K562 (cell line): ENCODE results near the gene NUAK2. TPM values are rescaled to one million over a fixed set of nuclear protein-coding genes. Genes with fewer than 3 reads are reported as not detected.
A peak's percentile ranks its signal among the peaks of the same experiment; 100 is the strongest.

ENCODE experiments used
- ATAC-seq: fragments of 200-7000 bp; cut with Tn5 transposase; 3 replicates; pipeline ENCODE4 v1.9.1; 2020; ENCODE audit warnings: moderate library complexity
- BruUV-seq: library from RNA; stranded (reverse); fragments of 400-500 nt; replicated peaks from 2 replicates; lab custom pipeline; 2021; lab: Mats Ljungman, UMichigan
- CTCF ChIA-PET: fragments of 300-600 bp; formaldehyde crosslinking; extraction: SDS; loops from one replicate; lab custom pipeline; 2021; ENCODE audit warnings: low intra/inter-chr PET ratio; lab: Yijun Ruan, JAX
- POLR2A ChIA-PET: fragments of 300-600, 350-650 bp; sonication (Branson Sonifier 250); formaldehyde crosslinking; extraction: SDS; loops from one replicate; lab custom pipeline; 2021; ENCODE audit warnings: antibody characterized with exemption, inconsistent platforms; lab: Yijun Ruan, JAX
- DNase-seq, 4 experiments: peaks; one replicate each; pipeline versions ENCODE4 v3.0.0 to v3.0.0-alpha.2; 2011 to 2018; ENCODE audit warnings: low spot score in 3 of 4, mixed read lengths in 3 of 4; ENCODE audit errors: extremely low read depth in 1 of 4
- FAIRE-seq: peaks from 2 replicates; lab custom pipeline; 2011; peaks lifted over from hg19 to GRCh38; lab: Jason Lieb, UNC
- H2AFZ ChIP-seq: 2 replicates; pipeline ENCODE4 v1.6.0; 2011; ENCODE audit warnings: low read depth, low read length, control low read depth, inconsistent platforms
- H3K27ac ChIP-seq: fragments of 200-600 bp; 3 replicates; pipeline ENCODE4 v1.8.0; 2011; ENCODE audit warnings: low read depth, mild to moderate bottlenecking, control low read depth, inconsistent platforms, low read length, moderate library complexity, mixed read lengths; ENCODE audit errors: extremely low read depth
- H3K27me3 ChIP-seq, 2 experiments: fragments of 300-600 bp in 1 of 2; 2 replicates in 1 of 2; 3 replicates in 1 of 2; pipeline versions ENCODE4 v1.6.0 to v1.8.0; 2011; ENCODE audit warnings: inconsistent platforms in 2 of 2, low read length in 2 of 2, mild to moderate bottlenecking in 1 of 2, mixed read lengths in 1 of 2, moderate library complexity in 1 of 2; ENCODE audit not compliant: control insufficient read depth in 2 of 2, insufficient read depth in 2 of 2
- H3K36me3 ChIP-seq: fragments of 300-600 bp; 3 replicates; pipeline ENCODE4 v1.8.0; 2011; ENCODE audit warnings: mild to moderate bottlenecking, low read length, inconsistent platforms; ENCODE audit not compliant: control insufficient read depth, insufficient read depth
- H3K4me1 ChIP-seq, 2 experiments: fragments of 200-600 bp in 1 of 2; replicated peaks in 1 of 2; 2 replicates in 1 of 2; 3 replicates in 1 of 2; pipeline versions ENCODE4 v1.5.1 to v1.8.0; 2011; ENCODE audit warnings: inconsistent platforms in 2 of 2, low read length in 2 of 2, mild to moderate bottlenecking in 1 of 2, mixed read lengths in 1 of 2, moderate library complexity in 1 of 2; ENCODE audit not compliant: control insufficient read depth in 2 of 2, insufficient read depth in 2 of 2
- H3K4me2 ChIP-seq: 2 replicates; pipeline ENCODE4 v1.6.1; 2011; ENCODE audit warnings: low read length, control low read depth, inconsistent platforms, mixed read lengths; ENCODE audit not compliant: insufficient read depth
- H3K4me3 ChIP-seq: fragments of 200-600 bp; sonication (generic), shearing (Covaris generic); 2 replicates; pipeline ENCODE4 v1.5.1; 2016; ENCODE audit warnings: control low read depth, inconsistent platforms
- H3K79me2 ChIP-seq: fragments of 200-600 bp; 3 replicates; pipeline ENCODE4 v1.8.0; 2011; ENCODE audit warnings: low read length, inconsistent platforms; ENCODE audit not compliant: control insufficient read depth, insufficient read depth
- H3K9ac ChIP-seq, 2 experiments: 2 replicates each; pipeline versions ENCODE4 v1.6.0 to v1.6.1; 2011; ENCODE audit warnings: low read depth in 2 of 2, low read length in 2 of 2, control low read depth in 1 of 2, inconsistent platforms in 1 of 2, mild to moderate bottlenecking in 1 of 2, mixed read lengths in 1 of 2; ENCODE audit not compliant: insufficient read depth in 1 of 2
- H3K9me1 ChIP-seq: one replicate; pipeline ENCODE4 v1.6.0; 2011; ENCODE audit warnings: inconsistent platforms, mild to moderate bottlenecking, low read length, moderate library complexity; ENCODE audit not compliant: control insufficient read depth, insufficient read depth
- H3K9me3 ChIP-seq: replicated peaks from 2 replicates; pipeline ENCODE4 v1.5.1; 2011; ENCODE audit warnings: low read depth, low read length, inconsistent platforms; ENCODE audit not compliant: control insufficient read depth, insufficient read depth
- H4K20me1 ChIP-seq: replicated peaks from 2 replicates; pipeline ENCODE4 v1.6.1; 2011; ENCODE audit warnings: low read length, inconsistent platforms, mixed read lengths; ENCODE audit not compliant: control insufficient read depth, insufficient read depth
- ARID2 ChIP-seq: fragments of 450-650 bp; IDR thresholded peaks from 2 replicates; pipeline ENCODE4 v1.6.1; 2017; ENCODE audit warnings: antibody characterized with exemption, mild to moderate bottlenecking
- C11orf30 ChIP-seq: fragments of 450-650 bp; IDR thresholded peaks from 2 replicates; pipeline ENCODE4 v1.6.1; 2016; ENCODE audit warnings: low read depth, mild to moderate bottlenecking
- DLX4 ChIP-seq: fragments of 250-450 bp; sonication (Bioruptor Pico); IDR thresholded peaks from 2 replicates; pipeline ENCODE4 v1.6.1; 2021; ENCODE audit warnings: mild to moderate bottlenecking
- DNMT1 ChIP-seq: fragments of 450-650 bp; IDR thresholded peaks from 2 replicates; pipeline ENCODE4 v1.6.1; 2016; ENCODE audit warnings: antibody characterized with exemption, mild to moderate bottlenecking
- FOXK1 ChIP-seq: sonication (generic); formaldehyde crosslinking; IDR thresholded peaks from 2 replicates; pipeline ENCODE4 v1.8.0; 2022; ENCODE audit warnings: missing genetic modification reagents, mild to moderate bottlenecking, borderline replicate concordance
- HMG20A ChIP-seq: fragments of 450-650 bp; formaldehyde crosslinking; conservative IDR thresholded peaks from 2 replicates; pipeline ENCODE4 v1.4.0; 2020; ENCODE audit warnings: mild to moderate bottlenecking, mixed read lengths
- MAFF ChIP-seq: IDR thresholded peaks from 2 replicates; pipeline ENCODE4 v1.6.1; 2012; ENCODE audit warnings: low read length, improper control_type of control experiment
- MAFG ChIP-seq: fragments of 450-650 bp; conservative IDR thresholded peaks from 2 replicates; pipeline ENCODE4 v1.6.1; 2016; ENCODE audit warnings: missing genetic modification characterization, missing compliant biosample characterization
- MAFK ChIP-seq: IDR thresholded peaks from 2 replicates; pipeline ENCODE4 v1.6.1; 2011; ENCODE audit warnings: low read length, improper control_type of control experiment
- MCM5 ChIP-seq: fragments of 450-650 bp; IDR thresholded peaks from 2 replicates; pipeline ENCODE4 v1.6.1; 2016; ENCODE audit warnings: low read depth
- MED1 ChIP-seq: sonication (generic); formaldehyde crosslinking; IDR thresholded peaks from 2 replicates; pipeline ENCODE4 v1.8.1; 2023; ENCODE audit warnings: missing genetic modification reagents, borderline replicate concordance
- MTA2 ChIP-seq: fragments of 450-650 bp; IDR thresholded peaks from 2 replicates; pipeline ENCODE4 v1.6.1; 2016; ENCODE audit warnings: low read depth
- TFE3 ChIP-seq: fragments of 450-650 bp; formaldehyde crosslinking; IDR thresholded peaks from 2 replicates; pipeline ENCODE4 v1.4.0; 2020; ENCODE audit warnings: mild to moderate bottlenecking, mixed read lengths
- TOE1 ChIP-seq, 2 experiments: fragments of 450-650 bp in 1 of 2; sonication (generic) in 1 of 2; formaldehyde crosslinking in 1 of 2; IDR thresholded peaks; 2 replicates each; pipeline versions ENCODE4 v1.7.1 to v1.8.0; 2016 to 2022; ENCODE audit warnings: borderline replicate concordance in 2 of 2, mild to moderate bottlenecking in 2 of 2, antibody characterized with exemption in 1 of 2, inconsistent platforms in 1 of 2, low read depth in 1 of 2, missing genetic modification reagents in 1 of 2, moderate library complexity in 1 of 2
- ZNF644 ChIP-seq: fragments of 200-800 bp; sonication (Bioruptor generic); IDR thresholded peaks from 2 replicates; pipeline ENCODE4 v1.6.1; 2016; ENCODE audit warnings: low read depth, missing genetic modification characterization, missing compliant biosample characterization
- ZNF76 ChIP-seq: fragments of 250-450 bp; sonication (Bioruptor Pico); IDR thresholded peaks from 2 replicates; pipeline ENCODE4 v1.4.0; 2020; ENCODE audit warnings: mild to moderate bottlenecking, moderate library complexity, borderline replicate concordance
- WGBS: fragments of 100-300 bp; shearing (Covaris generic); methylation state at CpG from one replicate; pipeline ENCODE4 v1.1.6; 2016; ENCODE audit warnings: low coverage, mixed read lengths; ENCODE audit not compliant: insufficient coverage; ENCODE audit errors: missing lambda C conversion rate; 5-methylcytosine and 5-hydroxymethylcytosine counted together
- in situ Hi-C: fragments of 300-500 bp; cut with MboI; formaldehyde crosslinking; loops from 4 replicates; pipeline ENCODE4 v1.15.0; 2018; ENCODE audit warnings: inconsistent platforms, mixed read lengths
- intact Hi-C: fragments of 100-400 bp; cut with micrococcal nuclease; formaldehyde crosslinking; loops from 2 replicates; pipeline ENCODE4 v1.14.2; 2022
- polyA plus RNA-seq, 8 experiments: library from polyadenylated mRNA; depleted of rRNA in 4 of 8; stranded (reverse) in 5 of 8; unstranded in 3 of 8; fragments of >200 nt; fragmentation: Nextera tagmentation in 2 of 8; fragmentation: Illumina TruSeq in 1 of 8; extraction: Ambion mirVana in 2 of 8; extraction: Trizol in 1 of 8; gene quantifications; 2 replicates each; pipeline versions ENCODE4 v1.2.1 to v1.2.3, GENCODE V29; 2011 to 2014; ENCODE audit warnings: inconsistent platforms in 1 of 8, missing spikeins in 1 of 8
- total RNA-seq, 7 experiments: library from RNA; depleted of rRNA in 6 of 7; stranded (reverse); fragments of >200 nt in 6 of 7; fragmentation: Illumina TruSeq in 2 of 7; extraction: Trizol in 2 of 7; gene quantifications; 2 replicates each; pipeline versions ENCODE4 v1.2.1 to v1.2.3, GENCODE V29; 2011 to 2021; ENCODE audit warnings: low replicate concordance in 1 of 7

NUAK2 gene
- total and polyA plus RNA-seq, 9 of the 15 experiments (the other 6 are each of a cell fraction or from before 2014, with no cell fraction given): 0.04 to 0.44 (median 0.14) TPM

GRCh38 chr1:205283270-205284147 lies 38.0 kb downstream of the NUAK2 start:
- no peak overlapping the region for H3K9ac ChIP-seq
- in situ Hi-C loops: no loop called here
- no TSS peak for BruUV-seq
- DNase-seq: no peak
- 50% methylated on average over 14 of the region's 15 CpGs for WGBS
- no peaks in the 10 kb centered on the region for H3K9me3 ChIP-seq
- no peaks in the 10 kb centered on the region for H4K20me1 ChIP-seq
- no peak for ATAC-seq
- peaks cover 14 to 24% of the 10 kb centered on the region in 2 experiments for H3K4me1 ChIP-seq
- no peak overlapping the region for H3K4me2 ChIP-seq
- ChIA-PET POLR2A (interaction anchor here (0.6 to 1.4 kb wide), 5 partner anchors 11 to 1162 kb away, joined by 3 to 8 read pairs (median 3); no protein-coding TSS in a partner anchor), CTCF (no interaction called here)
- H3K27me3 ChIP-seq: peaks cover 2 to 4% of the 10 kb centered on the region in 2 experiments; a peak in 3 of 5 replicates
- no peaks in the 10 kb centered on the region for H3K36me3 ChIP-seq
- no peak for FAIRE-seq
- H3K9me1 ChIP-seq: no peaks in the 10 kb centered on the region
- H3K79me2 ChIP-seq: no peaks in the 10 kb centered on the region
- no peak overlapping the region for H3K4me3 ChIP-seq
- H3K27ac ChIP-seq: no peak overlapping the region
- intact Hi-C loops: no loop called here
- 0 out of 2 replicates have a peak overlapping the region, but pooled peaks have one; percentile 77 for H2AFZ ChIP-seq
- TF ChIP-seq MAFK: peak; percentile 38; the same call in 1 of the 2 replicates
- TF ChIP-seq TFE3 (CRISPR knock-in tag): no peak
- no peak for TF ChIP-seq MCM5
- no peak for TF ChIP-seq ZNF644 (tag)
- peak; percentile 37; the same call in 1 of the 2 replicates for TF ChIP-seq MAFF
- peak; percentile 74 for TF ChIP-seq C11orf30
- no peak for TF ChIP-seq TOE1 (IDR thresholded peaks at IDR 0.05; ENCODE audit: borderline replicate concordance)
- no peak for TF ChIP-seq TOE1 (CRISPR knock-in tag; IDR thresholded peaks at IDR 0.05; ENCODE audit: borderline replicate concordance, low read depth)
- no peak for TF ChIP-seq MED1
- TF ChIP-seq FOXK1 (CRISPR knock-in tag): no peak
- no peak for TF ChIP-seq ZNF76
- no peak for TF ChIP-seq DLX4
- 0 out of 2 replicates have a peak, but pooled peaks have one; percentile 23 for TF ChIP-seq MTA2
- TF ChIP-seq ARID2: no peak
- no peak for TF ChIP-seq DNMT1
- TF ChIP-seq HMG20A (CRISPR knock-in tag): no peak
- TF ChIP-seq MAFG (tag): peak; percentile 59; the same call in 1 of the 2 replicates
